SU-DHL-6 (cell line): ENCODE results near the gene CADM2.

Experiments used
- H2AFZ ChIP-seq: fragments of 200-600 bp; sonication (generic); 2 replicates; pipeline ENCODE4 v1.6.1; 2014; ENCODE audit warnings: low read depth, mild to moderate bottlenecking, moderate library complexity, mixed read lengths, antibody characterized with exemption, low read length; ENCODE audit not compliant: severe bottlenecking
- H3F3A ChIP-seq: fragments of 200-600 bp; shearing (Covaris generic); 2 replicates; pipeline ENCODE4 v1.6.0; 2016; ENCODE audit warnings: antibody characterized with exemption, mild to moderate bottlenecking; ENCODE audit not compliant: insufficient read depth
- H3K27ac ChIP-seq: fragments of 200-600 bp; sonication (generic); 2 replicates; pipeline ENCODE4 v1.5.1; 2016; ENCODE audit warnings: low read depth, mild to moderate bottlenecking, low read length, moderate library complexity, mixed read lengths
- H3K27me3 ChIP-seq: fragments of 200-600 bp; sonication (generic), shearing (Covaris generic); 2 replicates; pipeline ENCODE4 v1.6.0; 2014; ENCODE audit warnings: mild to moderate bottlenecking, low read length
- H3K36me3 ChIP-seq: fragments of 200-600 bp; sonication (generic); 2 replicates; pipeline ENCODE4 v1.6.1; 2014; ENCODE audit warnings: mild to moderate bottlenecking, low read length, mixed read lengths
- H3K4me2 ChIP-seq: fragments of 300-600, 200-600 bp; shearing (Covaris generic), sonication (generic); 2 replicates; pipeline ENCODE4 v1.6.0; 2014; ENCODE audit warnings: low read length, low read depth, mild to moderate bottlenecking; ENCODE audit not compliant: poor library complexity, severe bottlenecking
- H3K4me3 ChIP-seq: fragments of 200-600 bp; sonication (generic); 2 replicates; pipeline ENCODE4 v1.5.1; 2014; ENCODE audit warnings: antibody characterized with exemption, low read length, mild to moderate bottlenecking, mixed read lengths; ENCODE audit not compliant: insufficient read depth, poor library complexity, severe bottlenecking
- H3K79me2 ChIP-seq: fragments of 200-600 bp; sonication (generic); 2 replicates; pipeline ENCODE4 v1.6.1; 2014; ENCODE audit warnings: mild to moderate bottlenecking, low read length, moderate library complexity; ENCODE audit not compliant: insufficient read depth
- H3K9ac ChIP-seq: fragments of 200-600 bp; sonication (generic); 2 replicates; pipeline ENCODE4 v1.7.0; 2014; ENCODE audit warnings: mild to moderate bottlenecking, low read length
- H3K9me2 ChIP-seq: fragments of 200-600 bp; sonication (generic); replicated peaks from 2 replicates; pipeline ENCODE4 v1.6.1; 2014; ENCODE audit warnings: low read length; ENCODE audit not compliant: insufficient read depth
- H3K9me3 ChIP-seq: fragments of 200-600 bp; sonication (generic); 2 replicates; pipeline ENCODE4 v1.6.1; 2014; ENCODE audit warnings: low read length, mixed read lengths; ENCODE audit not compliant: insufficient read depth
- H4K20me1 ChIP-seq: fragments of 200-600 bp; sonication (generic); 2 replicates; pipeline ENCODE4 v1.6.1; 2014; ENCODE audit warnings: low read depth, mild to moderate bottlenecking, antibody characterized with exemption, low read length, moderate library complexity, mixed read lengths
- CTCF ChIP-seq: fragments of 200-600 bp; sonication (generic); IDR thresholded peaks from one replicate; pipeline ENCODE4 v1.5.1; 2017; ENCODE audit warnings: antibody characterized with exemption, mild to moderate bottlenecking, low read length, moderate library complexity; ENCODE audit not compliant: insufficient read depth, poor library complexity, severe bottlenecking
- EZH2phosphoT487 ChIP-seq: fragments of 200-600 bp; sonication (generic), shearing (Covaris generic); conservative IDR thresholded peaks from 2 replicates; pipeline ENCODE4 v1.6.1; 2018; ENCODE audit warnings: mild to moderate bottlenecking, antibody characterized with exemption, low read length, moderate library complexity, mixed read lengths

The CADM2 gene

GRCh38 chr3:85252686-85253085 is 293.9 kb downstream of the CADM2 start:
- Histone ChIP-seq H3K9ac (no peak overlapping the region), H3K36me3 (no peaks in the 10 kb centered on the region), H3K27ac (no peak overlapping the region), H2AFZ (no peak overlapping the region), H4K20me1 (no peaks in the 10 kb centered on the region), H3K4me2 (no peak overlapping the region), H3K79me2 (no peaks in the 10 kb centered on the region), H3K4me3 (no peak overlapping the region), H3K27me3 (no peaks in the 10 kb centered on the region), H3F3A (no peaks in the 10 kb centered on the region), H3K9me3 (no peaks in the 10 kb centered on the region), H3K9me2 (no peaks in the 10 kb centered on the region)
- TF ChIP-seq EZH2phosphoT487 (no peak), CTCF (no peak)

- Histone ChIP-seq H3K9me2 (no peaks in the 10 kb centered on the region), H3K4me3 (no peak overlapping the region), H3K27me3 (no peaks in the 10 kb centered on the region), H3K9ac (no peak overlapping the region), H3K4me2 (no peak overlapping the region), H3K27ac (no peak overlapping the region), H3K79me2 (no peaks in the 10 kb centered on the region), H3K9me3 (no peaks in the 10 kb centered on the region), H2AFZ (no peak overlapping the region), H3K36me3 (no peaks in the 10 kb centered on the region), H4K20me1 (no peaks in the 10 kb centered on the region), H3F3A (no peaks in the 10 kb centered on the region)
- TF ChIP-seq CTCF, result no peak
- TF ChIP-seq EZH2phosphoT487, result no peak
Observed at GRCh38 chr3:85254738-85255137, 295.9 kb downstream of the CADM2 start.

- H3K9ac ChIP-seq, result no peak overlapping the region
- H3K9me2 ChIP-seq, result no peaks in the 10 kb centered on the region
- H3K79me2 ChIP-seq, result no peaks in the 10 kb centered on the region
- H4K20me1 ChIP-seq, result no peaks in the 10 kb centered on the region
- H3K36me3 ChIP-seq, result no peaks in the 10 kb centered on the region
- no peak overlapping the region for H3K4me2 ChIP-seq
- H3K4me3 ChIP-seq, result no peak overlapping the region
- no peak overlapping the region for H3K27ac ChIP-seq
- no peaks in the 10 kb centered on the region for H3K9me3 ChIP-seq
- TF ChIP-seq EZH2phosphoT487, result no peak
- TF ChIP-seq CTCF, result no peak
- H3K27me3 ChIP-seq, result no peaks in the 10 kb centered on the region
- H2AFZ ChIP-seq, result no peak overlapping the region
- no peaks in the 10 kb centered on the region for H3F3A ChIP-seq
Observed at GRCh38 chr3:85255949-85256348, 297.2 kb downstream of the CADM2 start.
